RWPE2 (cell line): ENCODE measurements around the gene SUFU.
"Not testable (repeated sequence)": the region's sequence is repeated elsewhere in the genome, so short reads cannot be mapped to it uniquely, and the experiment has no call there.

ENCODE experiments used
- ATAC-seq: fragments of 200-7000 bp; cut with Tn5 transposase; 3 replicates; pipeline ENCODE4 v1.9.1; 2021; ENCODE audit warnings: low read depth
- DNase-seq: peaks from one replicate; pipeline ENCODE4 v3.0.0-alpha.2; 2020; ENCODE audit warnings: low spot score
- H3K27ac ChIP-seq: fragments of 450-650 bp; 2 replicates; pipeline ENCODE4 v1.5.1; 2017; ENCODE audit warnings: mild to moderate bottlenecking; ENCODE audit not compliant: poor library complexity, severe bottlenecking
- H3K27me3 ChIP-seq: fragments of 250-450 bp; sonication (Bioruptor Pico); 2 replicates; pipeline ENCODE4 v1.5.1; 2021; ENCODE audit warnings: mild to moderate bottlenecking, moderate library complexity; ENCODE audit not compliant: insufficient read depth, poor library complexity, severe bottlenecking
- H3K36me3 ChIP-seq: fragments of 250-450 bp; sonication (Bioruptor Pico); 2 replicates; pipeline ENCODE4 v1.5.1; 2020; ENCODE audit warnings: low read depth, mild to moderate bottlenecking, moderate library complexity
- H3K4me1 ChIP-seq: fragments of 250-450 bp; sonication (Bioruptor Pico); 2 replicates; pipeline ENCODE4 v1.5.1; 2021; ENCODE audit warnings: mild to moderate bottlenecking, moderate library complexity; ENCODE audit not compliant: insufficient read depth, poor library complexity, severe bottlenecking
- H3K4me3 ChIP-seq: fragments of 250-450 bp; sonication (Bioruptor Pico); 2 replicates; pipeline ENCODE4 v1.5.1; 2021; ENCODE audit warnings: mild to moderate bottlenecking, moderate library complexity; ENCODE audit not compliant: severe bottlenecking
- H3K9me3 ChIP-seq: fragments of 250-450 bp; sonication (Bioruptor Pico); 2 replicates; pipeline ENCODE4 v1.5.1; 2021; ENCODE audit warnings: mild to moderate bottlenecking, moderate library complexity; ENCODE audit not compliant: severe bottlenecking
- CTCF ChIP-seq: fragments of 450-650 bp; IDR thresholded peaks from one replicate; pipeline ENCODE4 v1.5.1; 2017; ENCODE audit warnings: mild to moderate bottlenecking, moderate library complexity; ENCODE audit not compliant: poor library complexity, severe bottlenecking

The SUFU gene

DNA sequence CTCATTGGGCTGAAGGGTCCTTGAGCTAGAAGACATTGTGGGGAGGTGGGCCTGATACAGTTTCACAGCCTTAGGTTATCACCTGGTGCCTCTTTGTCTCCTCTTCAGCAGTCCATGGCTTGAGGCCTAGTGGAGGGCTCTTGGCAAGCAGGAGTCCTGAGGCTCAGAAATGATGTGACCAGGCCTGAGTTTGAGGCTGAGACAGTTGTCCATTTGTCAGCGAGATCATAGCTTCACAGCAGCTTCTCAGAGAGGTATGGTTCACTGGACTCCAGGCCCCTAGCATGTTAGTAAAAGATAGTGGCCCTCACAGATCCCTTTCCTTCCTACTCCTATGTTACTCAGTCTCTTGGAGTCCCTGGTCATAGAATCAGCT, 19.1 kb downstream of the SUFU start:
- no peak overlapping the region for H3K27ac ChIP-seq
- H3K27me3 ChIP-seq: no peaks in the 10 kb centered on the region
- H3K36me3 ChIP-seq: peaks cover 4% of the 10 kb centered on the region
- ATAC-seq: no peak
- no peak overlapping the region for H3K4me3 ChIP-seq
- no peak for TF ChIP-seq CTCF
- no peak for DNase-seq
- no peaks in the 10 kb centered on the region for H3K4me1 ChIP-seq
- H3K9me3 ChIP-seq: no peaks in the 10 kb centered on the region

DNA sequence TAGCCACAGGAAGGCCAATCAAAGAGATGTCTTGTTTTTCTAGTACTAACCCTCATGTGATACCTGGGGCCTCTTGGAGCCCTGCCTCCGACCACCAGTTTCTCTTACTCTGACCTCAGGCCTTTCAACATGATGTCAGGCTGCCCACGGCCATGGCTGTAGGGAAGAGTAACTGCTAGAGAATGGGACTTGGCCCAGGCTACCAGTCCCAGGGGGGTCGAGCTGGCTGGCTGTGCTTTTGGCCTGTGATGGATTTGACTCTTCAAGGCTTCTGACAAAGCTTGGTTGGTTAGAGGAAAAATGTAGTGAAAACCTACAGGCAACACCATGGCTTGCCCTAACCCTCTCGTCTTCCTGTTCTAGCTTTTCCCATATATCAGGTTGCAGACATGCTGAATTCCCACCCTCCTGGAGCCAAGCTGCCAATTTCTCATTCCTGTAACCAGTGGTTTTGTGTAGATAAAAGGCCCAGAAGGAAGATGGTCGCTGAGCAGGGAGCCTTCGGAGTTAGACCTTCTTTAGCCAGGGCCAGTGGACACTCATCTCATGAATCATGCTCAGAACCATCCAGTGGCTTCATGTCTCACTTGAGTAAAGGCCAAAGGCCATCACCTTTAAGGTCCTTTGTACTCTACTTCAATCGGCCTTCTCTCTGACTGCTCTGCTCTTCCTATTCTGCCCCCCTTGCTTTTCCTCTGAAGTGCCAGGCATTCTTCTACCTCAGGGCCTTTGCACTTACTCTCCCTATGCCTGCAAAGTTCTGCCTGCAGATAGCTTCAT, 19.7 kb downstream of the SUFU start:
- no peaks in the 10 kb centered on the region for H3K27me3 ChIP-seq
- no peak overlapping the region for H3K27ac ChIP-seq
- no peaks in the 10 kb centered on the region for H3K9me3 ChIP-seq
- no peak for TF ChIP-seq CTCF
- peaks cover 4% of the 10 kb centered on the region for H3K36me3 ChIP-seq
- no peak overlapping the region for H3K4me3 ChIP-seq
- ATAC-seq (no peak), DNase-seq (no peak)
- H3K4me1 ChIP-seq: no peaks in the 10 kb centered on the region

DNA sequence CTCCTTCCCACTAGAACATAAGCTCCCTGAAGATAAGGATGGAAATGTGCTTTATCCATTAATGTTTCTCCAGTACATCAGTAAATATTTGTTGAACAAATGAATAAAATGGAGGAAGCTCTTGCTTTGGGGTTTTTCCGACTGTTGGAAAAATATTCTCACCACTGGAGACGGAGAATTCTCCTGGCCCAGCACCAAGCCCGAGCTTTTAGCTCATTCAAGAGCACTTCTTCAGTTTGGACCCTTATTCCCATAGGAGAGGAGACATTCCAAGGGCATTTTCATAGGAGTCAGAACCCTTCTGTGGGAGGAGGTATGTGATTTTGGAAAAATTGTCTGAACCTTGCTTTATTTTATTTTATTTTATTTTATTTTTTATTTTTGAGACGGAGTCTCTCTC, 21.0 kb downstream of the SUFU start:
- DNase-seq: no peak
- ATAC-seq: no peak
- H3K9me3 ChIP-seq: no peaks in the 10 kb centered on the region
- H3K4me3 ChIP-seq: no peak overlapping the region
- H3K27ac ChIP-seq: no peak overlapping the region
- no peaks in the 10 kb centered on the region for H3K4me1 ChIP-seq
- H3K36me3 ChIP-seq: peaks cover 4% of the 10 kb centered on the region
- no peak for TF ChIP-seq CTCF
- no peaks in the 10 kb centered on the region for H3K27me3 ChIP-seq

DNA sequence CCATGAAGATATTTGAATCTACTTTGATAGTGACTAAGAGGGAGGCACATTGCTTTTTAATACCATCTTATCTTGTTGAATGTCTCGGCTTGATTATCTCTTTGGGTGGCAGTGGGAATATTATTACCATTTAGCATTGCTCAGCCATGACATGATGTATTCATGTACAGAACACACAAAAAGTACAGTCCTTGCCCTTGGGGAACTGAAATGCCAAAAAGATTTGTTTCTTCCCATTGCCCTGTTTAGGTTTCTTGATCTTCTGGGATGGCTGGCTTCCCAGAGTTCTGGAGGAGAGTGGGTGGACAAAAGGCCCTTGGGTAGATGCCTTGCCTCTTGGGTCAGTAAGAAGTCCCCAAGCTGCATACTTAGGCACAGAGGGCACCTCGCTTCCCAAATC, 23.8 kb downstream of the SUFU start:
- no peak overlapping the region for H3K4me3 ChIP-seq
- no peak for ATAC-seq
- no peaks in the 10 kb centered on the region for H3K36me3 ChIP-seq
- no peak for TF ChIP-seq CTCF
- H3K9me3 ChIP-seq: no peaks in the 10 kb centered on the region
- no peak overlapping the region for H3K27ac ChIP-seq
- DNase-seq: no peak
- no peaks in the 10 kb centered on the region for H3K27me3 ChIP-seq
- no peaks in the 10 kb centered on the region for H3K4me1 ChIP-seq

DNA sequence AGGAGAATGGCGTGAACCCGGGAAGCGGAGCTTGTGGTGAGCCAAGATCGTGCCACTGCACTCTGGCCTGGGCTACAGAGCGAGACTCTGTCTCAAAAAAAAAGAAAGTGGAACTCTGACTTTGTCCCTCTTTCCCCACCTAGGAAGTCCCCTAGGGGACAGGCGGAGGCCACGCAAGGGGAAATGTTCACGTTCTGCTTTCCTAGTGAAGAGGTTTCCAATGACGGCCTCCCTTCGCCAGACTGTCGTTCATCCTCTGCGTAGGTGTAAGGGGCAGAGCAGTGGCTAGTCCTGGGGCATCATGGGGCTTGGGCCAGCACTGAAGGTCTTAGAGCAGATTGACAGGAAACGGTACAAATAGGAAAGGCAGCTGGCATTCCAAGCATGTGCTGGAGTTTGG, 30.6 kb downstream of the SUFU start:
- H3K4me1 ChIP-seq: no peaks in the 10 kb centered on the region
- no peaks in the 10 kb centered on the region for H3K9me3 ChIP-seq
- TF ChIP-seq CTCF: no peak
- H3K27me3 ChIP-seq: no peaks in the 10 kb centered on the region
- ATAC-seq (no peak), DNase-seq (no peak)
- H3K4me3 ChIP-seq: no peak overlapping the region
- no peak overlapping the region for H3K27ac ChIP-seq
- no peaks in the 10 kb centered on the region for H3K36me3 ChIP-seq

DNA sequence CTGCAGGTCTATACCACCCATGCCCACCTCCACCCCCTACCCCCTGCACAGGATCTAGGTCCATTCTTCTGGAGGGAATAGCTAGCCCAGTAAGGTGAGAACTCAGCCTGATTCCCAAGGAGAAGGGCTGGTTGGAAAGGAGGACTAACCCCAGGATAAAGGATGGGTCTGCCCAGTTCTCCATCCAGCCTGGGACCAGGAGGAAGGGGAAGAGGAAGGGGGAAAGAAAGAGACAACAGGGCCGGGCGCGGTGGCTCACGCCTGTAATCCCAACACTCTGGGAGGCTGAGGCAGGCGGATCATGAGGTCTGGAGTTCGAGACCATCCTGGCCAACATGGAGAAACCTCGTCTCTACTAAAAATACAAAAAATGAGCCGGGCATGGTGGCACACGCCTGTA, 31.2 kb downstream of the SUFU start:
- not testable (repeated sequence) for H3K27me3 ChIP-seq, DNase-seq, H3K4me3 ChIP-seq, H3K36me3 ChIP-seq, H3K27ac ChIP-seq, ATAC-seq, H3K9me3 ChIP-seq, H3K4me1 ChIP-seq
